ENCODE measurements around the gene GPR62. TPM values are rescaled to one million over a fixed set of nuclear protein-coding genes. Genes with fewer than 3 reads are reported as not detected.

The GPR62 gene
- total and polyA plus RNA-seq, 9 of the 15 experiments (the other 6 are each of a cell fraction or from before 2014, with no cell fraction given), result not detected

- no peak for TF ChIP-seq TAF15 (IDR thresholded peaks at IDR 0.05; ENCODE audit: low read depth, low read length)
- TF ChIP-seq IRF9 (tag; IDR thresholded peaks at IDR 0.05), result no peak
- no peak for TF ChIP-seq YY1 (IDR thresholded peaks at IDR 0.05; ENCODE audit: borderline replicate concordance in 1 of 3, control insufficient read depth in 1 of 3, extremely low read depth in 1 of 3, insufficient read depth in 3 of 3, insufficient read length in 1 of 3, insufficient replicate concordance in 2 of 3, low read depth in 1 of 3, low read length in 2 of 3)
- TF ChIP-seq SMAD2 (IDR thresholded peaks at IDR 0.05; ENCODE audit: low read depth, low read length), result no peak
- no peak for TF ChIP-seq BRD9 (IDR thresholded peaks at IDR 0.05; ENCODE audit: low read depth, partially characterized antibody)
- no peak for TF ChIP-seq ZNF146 (CRISPR knock-in tag; IDR thresholded peaks at IDR 0.05; ENCODE audit: unreplicated experiment)
- no peak for TF ChIP-seq ZNF253 (CRISPR knock-in tag; conservative IDR thresholded peaks at IDR 0.05)
- no peak for TF ChIP-seq MTA3 (IDR thresholded peaks at IDR 0.05; ENCODE audit: borderline replicate concordance)
- no peak for TF ChIP-seq MAX (CRISPR knock-in tag; IDR thresholded peaks at IDR 0.05)
- TF ChIP-seq ZNF444 (CRISPR knock-in tag; IDR thresholded peaks at IDR 0.05), result no peak
- no peak for TF ChIP-seq POLR3A (IDR thresholded peaks at IDR 0.05; ENCODE audit: borderline replicate concordance, extremely low read depth, insufficient read depth, insufficient read length)
- no peak for TF ChIP-seq GMEB1 (CRISPR knock-in tag; IDR thresholded peaks at IDR 0.05)
These were observed at the start of gene GPR62 (continued) for GRCh38 chr3:51955175-51955892.

Data from K562 (cell line).